Measurements from ENCODE around the gene TRUB2.

The TRUB2 gene

DNA sequence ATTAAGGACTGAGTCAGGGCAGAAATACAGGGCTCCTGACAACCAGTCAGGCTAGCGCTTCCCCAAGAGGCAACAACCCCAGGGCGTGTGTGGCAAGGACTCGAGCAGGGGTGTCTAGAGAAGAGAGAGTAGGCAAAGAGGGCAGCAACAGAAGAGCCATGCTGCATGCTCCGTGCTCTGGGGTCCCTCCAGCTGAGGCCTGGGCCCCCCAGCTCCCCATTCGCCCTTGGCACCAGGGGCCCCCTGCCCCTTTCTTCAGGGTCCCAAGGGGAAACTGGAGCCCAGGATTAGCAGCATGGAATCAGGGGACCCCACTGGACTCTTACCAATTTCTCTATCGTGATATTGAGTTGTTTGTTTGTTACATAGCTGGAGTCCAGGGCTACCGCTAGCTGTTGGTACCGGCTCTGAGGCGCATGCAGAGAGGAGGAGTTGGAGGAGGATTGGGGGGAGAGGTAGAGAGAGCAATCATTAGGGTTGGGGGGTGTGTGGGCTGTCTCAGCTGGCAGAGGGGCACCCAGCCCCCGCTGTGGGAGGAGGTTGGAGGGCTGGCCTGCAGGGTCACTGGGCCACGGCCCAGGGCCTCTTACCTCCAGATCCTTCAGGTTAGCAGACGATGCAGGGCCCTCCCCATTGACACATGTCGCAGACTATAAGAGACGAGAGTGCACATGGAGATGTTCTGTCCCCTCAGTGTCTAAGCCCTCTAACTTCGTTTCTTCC is 55.2 kb downstream of the TRUB2 start:
- CTCF ChIA-PET = no interaction called here
- DNase-seq (ENCODE audit: extremely low spot score) = no peak
- POLR2A ChIA-PET = no interaction called here
- TF ChIP-seq ARNT (IDR thresholded peaks at IDR 0.05) (no peak), LEF1 (IDR thresholded peaks at IDR 0.05; ENCODE audit: borderline replicate concordance) (no peak), BHLHE40 (IDR thresholded peaks at IDR 0.05; ENCODE audit: borderline replicate concordance) (no peak)

DNA sequence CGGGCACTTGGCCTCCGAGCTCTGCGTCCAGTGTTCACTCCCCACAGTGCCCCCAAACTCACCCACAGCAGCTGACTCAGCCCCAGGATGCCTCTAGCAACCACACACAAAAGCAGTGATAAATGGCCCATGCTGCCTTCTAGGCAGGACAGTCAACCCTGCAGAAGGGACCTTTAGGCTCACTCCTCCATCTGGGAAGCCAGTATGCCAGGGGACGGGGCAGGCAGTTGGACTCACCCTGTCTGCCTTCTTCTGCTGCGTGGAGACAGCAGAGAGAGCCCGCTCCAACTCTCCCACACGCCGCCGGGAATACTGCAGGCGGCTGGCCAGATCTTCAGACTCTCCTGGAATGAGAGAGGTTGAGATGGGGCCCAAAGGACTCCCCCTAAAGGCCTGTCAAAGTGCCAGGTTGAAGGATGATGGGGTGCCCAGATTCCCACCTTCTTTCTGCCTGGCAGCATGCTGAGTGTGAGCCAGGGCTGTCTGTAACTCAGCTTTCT is 56.8 kb downstream of the TRUB2 start:
- DNase-seq (ENCODE audit: extremely low spot score) = no peak
- TF ChIP-seq FOXK2 (IDR thresholded peaks at IDR 0.05) = no peak
- ChIA-PET CTCF (interaction anchor here (0.6 kb wide), 1 partner anchor 59 kb away, joined by 3 read pairs; no protein-coding TSS in a partner anchor), POLR2A (no interaction called here)

- ChIA-PET CTCF (no interaction called here), POLR2A (interaction anchor here (1.0 to 1.5 kb wide), 2 partner anchors 13 to 79 kb away, joined by 3 to 7 read pairs; partner anchors contain the start of genes GOLGA2 and SWI5)
- TF ChIP-seq NFRKB (IDR thresholded peaks at IDR 0.05) (no peak), ARNT (IDR thresholded peaks at IDR 0.05) (no peak)
- DNase-seq (ENCODE audit: extremely low spot score) = no peak
These were observed 59.6 kb downstream of the TRUB2 start for GRCh38 chr9:128262687-128263086.

DNA sequence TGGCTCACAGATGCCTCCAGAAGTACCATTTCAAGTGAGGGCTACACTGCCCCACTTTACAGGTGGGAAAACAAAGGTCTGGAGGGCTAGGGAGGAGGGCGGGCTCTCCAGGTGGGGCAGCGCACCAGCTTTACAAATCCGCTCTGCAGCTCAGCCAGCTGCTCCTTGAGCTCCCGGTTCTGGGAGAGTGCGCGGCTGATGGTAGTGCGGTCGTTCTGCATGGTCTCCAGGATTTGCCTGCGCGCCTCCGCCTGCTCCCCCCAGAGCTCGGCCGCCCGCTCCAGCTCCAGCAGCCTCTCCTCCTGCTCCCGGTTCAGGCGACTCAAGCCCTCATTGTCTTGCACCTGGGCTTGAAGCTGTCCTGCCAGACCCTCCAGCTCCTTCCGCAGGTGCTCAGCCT is 61.9 kb downstream of the TRUB2 start:
- TF ChIP-seq, protein P1, sequence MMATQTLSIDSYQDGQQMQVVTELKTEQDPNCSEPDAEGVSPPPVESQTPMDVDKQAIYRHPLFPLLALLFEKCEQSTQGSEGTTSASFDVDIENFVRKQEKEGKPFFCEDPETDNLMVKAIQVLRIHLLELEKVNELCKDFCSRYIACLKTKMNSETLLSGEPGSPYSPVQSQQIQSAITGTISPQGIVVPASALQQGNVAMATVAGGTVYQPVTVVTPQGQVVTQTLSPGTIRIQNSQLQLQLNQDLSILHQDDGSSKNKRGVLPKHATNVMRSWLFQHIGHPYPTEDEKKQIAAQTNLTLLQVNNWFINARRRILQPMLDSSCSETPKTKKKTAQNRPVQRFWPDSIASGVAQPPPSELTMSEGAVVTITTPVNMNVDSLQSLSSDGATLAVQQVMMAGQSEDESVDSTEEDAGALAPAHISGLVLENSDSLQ (IDR thresholded peaks at IDR 0.05) = no peak
- TF ChIP-seq NFRKB (IDR thresholded peaks at IDR 0.05) (no peak), HDGF (IDR thresholded peaks at IDR 0.05; ENCODE audit: borderline replicate concordance) (no peak), ARNT (IDR thresholded peaks at IDR 0.05) (no peak), FOXM1 (IDR thresholded peaks at IDR 0.05; ENCODE audit: borderline replicate concordance) (no peak), ZNF384 (IDR thresholded peaks at IDR 0.05) (no peak), ELF4 (IDR thresholded peaks at IDR 0.05) (no peak), SUZ12 (IDR thresholded peaks at IDR 0.05) (no peak), L3MBTL2 (conservative IDR thresholded peaks at IDR 0.05) (no peak), SP1 (IDR thresholded peaks at IDR 0.05) (no peak), TARDBP (IDR thresholded peaks at IDR 0.05) (no peak), FOXA1 (IDR thresholded peaks at IDR 0.05) (no peak), BHLHE40 (IDR thresholded peaks at IDR 0.05; ENCODE audit: borderline replicate concordance) (no peak), FOXK2 (IDR thresholded peaks at IDR 0.05) (no peak)
- POLR2A ChIA-PET = interaction anchor here (0.5 to 2.4 kb wide), 2 partner anchors 16 to 40 kb away, joined by 3 to 8 read pairs; partner anchors contain the start of genes GOLGA2 and SWI5
- DNase-seq (ENCODE audit: extremely low spot score) = no peak
- CTCF ChIA-PET = interaction anchor here (0.6 kb wide), 1 partner anchor 34 kb away, joined by 3 read pairs; no protein-coding TSS in a partner anchor

GRCh38 chr9:128259156-128259555 is 63.1 kb downstream of the TRUB2 start:
- no peak for DNase-seq (ENCODE audit: extremely low spot score)
- ChIA-PET CTCF (interaction anchor here (0.8 kb wide), 1 partner anchor 13 kb away, joined by 3 read pairs; no protein-coding TSS in a partner anchor), POLR2A (interaction anchor here (2.4 kb wide), 1 partner anchor 17 kb away, joined by 8 read pairs; the partner anchor contains the start of genes GOLGA2 and SWI5)
- no peak for TF ChIP-seq FOXK2 (IDR thresholded peaks at IDR 0.05)
- no peak for TF ChIP-seq ARNT (IDR thresholded peaks at IDR 0.05)
- no peak for TF ChIP-seq LEF1 (IDR thresholded peaks at IDR 0.05; ENCODE audit: borderline replicate concordance)
- TF ChIP-seq CTBP1 (IDR thresholded peaks at IDR 0.05; ENCODE audit: borderline replicate concordance) = no peak
- no peak for TF ChIP-seq BHLHE40 (IDR thresholded peaks at IDR 0.05; ENCODE audit: borderline replicate concordance)
- TF ChIP-seq, protein P1 (IDR thresholded peaks at IDR 0.05) = no peak
- no peak for TF ChIP-seq TARDBP (IDR thresholded peaks at IDR 0.05)
- no peak for TF ChIP-seq SP1 (IDR thresholded peaks at IDR 0.05)
- no peak for TF ChIP-seq L3MBTL2 (conservative IDR thresholded peaks at IDR 0.05)
- no peak for TF ChIP-seq ZNF384 (IDR thresholded peaks at IDR 0.05)
- TF ChIP-seq FOXA1 (IDR thresholded peaks at IDR 0.05) = no peak
- TF ChIP-seq FOXM1 (IDR thresholded peaks at IDR 0.05; ENCODE audit: borderline replicate concordance) = no peak
- TF ChIP-seq SUZ12 (IDR thresholded peaks at IDR 0.05) = no peak
- no peak for TF ChIP-seq NFRKB (IDR thresholded peaks at IDR 0.05)

DNA sequence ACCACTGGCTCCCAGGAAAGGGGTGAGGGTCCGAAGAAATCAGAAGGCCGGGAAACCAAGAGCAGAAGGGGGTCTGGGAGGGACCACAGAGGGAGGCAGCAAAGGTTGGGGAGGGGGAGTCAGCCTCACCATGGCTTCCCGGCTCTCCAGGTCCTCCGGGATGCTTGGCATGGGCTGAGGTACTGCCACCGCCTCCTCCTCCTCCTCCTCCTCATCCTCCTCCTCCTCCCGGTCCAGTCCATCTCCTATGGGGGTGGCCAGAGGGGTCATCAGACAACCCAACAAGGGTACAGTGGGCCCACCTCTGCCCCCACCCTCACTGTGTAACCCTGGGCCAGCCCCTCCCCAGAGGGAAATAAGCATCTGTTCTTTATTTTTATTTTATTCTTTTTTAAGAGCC is 63.9 kb downstream of the TRUB2 start:
- TF ChIP-seq NFRKB (IDR thresholded peaks at IDR 0.05) = no peak
- DNase-seq (ENCODE audit: extremely low spot score) = no peak
- ChIA-PET CTCF (interaction anchor here (0.8 kb wide), 1 partner anchor 12 kb away, joined by 3 read pairs; no protein-coding TSS in a partner anchor), POLR2A (no interaction called here)

DNA sequence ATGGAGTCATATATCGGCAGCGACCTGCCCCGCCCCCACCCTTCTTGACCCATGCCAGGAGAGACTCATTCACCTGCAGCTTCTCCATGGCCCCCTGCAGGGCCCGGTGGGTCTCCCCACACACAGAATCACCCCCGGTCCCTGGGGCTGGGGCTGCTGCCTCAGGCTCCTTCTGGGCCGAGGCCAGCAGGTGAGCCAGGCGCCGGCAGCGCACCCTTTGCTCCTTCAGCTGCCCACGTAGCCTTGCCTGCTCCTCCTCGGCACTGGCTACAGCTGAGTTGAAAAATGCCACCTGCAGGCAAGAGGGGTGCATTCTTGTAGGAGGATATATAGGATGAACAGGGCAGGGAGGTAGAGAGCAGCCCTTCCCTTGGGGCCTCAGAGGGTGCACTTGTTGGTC is 64.3 kb downstream of the TRUB2 start:
- ChIA-PET CTCF (no interaction called here), POLR2A (no interaction called here)
- TF ChIP-seq HDGF (IDR thresholded peaks at IDR 0.05; ENCODE audit: borderline replicate concordance) (no peak), ELF4 (IDR thresholded peaks at IDR 0.05) (no peak), SP1 (IDR thresholded peaks at IDR 0.05) (no peak)
- TF ChIP-seq, protein P1 (IDR thresholded peaks at IDR 0.05) = no peak
- no peak for DNase-seq (ENCODE audit: extremely low spot score)
